Mucosa of stomach (tissue), 1 donor: ENCODE data around the gene KLHL30.
A peak's percentile ranks its signal among the peaks of the same experiment; 100 is the strongest.

Source experiments
- H3K27me3 ChIP-seq: one replicate; pipeline ENCODE4 v1.7.0; 2013; ENCODE audit warnings: mild to moderate bottlenecking, low read length; ENCODE audit not compliant: control insufficient read depth, insufficient read depth
- H3K36me3 ChIP-seq: one replicate; pipeline ENCODE4 v1.7.0; 2013; ENCODE audit warnings: low read length; ENCODE audit not compliant: control insufficient read depth, insufficient read depth
- H3K4me1 ChIP-seq: one replicate; pipeline ENCODE4 v1.7.0; 2013; ENCODE audit warnings: mild to moderate bottlenecking, low read length; ENCODE audit not compliant: control insufficient read depth, insufficient read depth
- H3K4me3 ChIP-seq: one replicate; pipeline ENCODE4 v1.7.0; 2013; ENCODE audit warnings: low read length
- H3K9ac ChIP-seq: one replicate; pipeline ENCODE4 v1.7.0; 2013; ENCODE audit warnings: mild to moderate bottlenecking, low read length, moderate library complexity
- H3K9me3 ChIP-seq: one replicate; pipeline ENCODE4 v1.7.0; 2013; ENCODE audit warnings: mild to moderate bottlenecking, low read length, moderate library complexity; ENCODE audit not compliant: control insufficient read depth
- donor health status: Pancreatic carcinoma.

Gene KLHL30

GRCh38 chr2:238133499-238134392 is 4.7 kb upstream of the KLHL30 start:
- Histone ChIP-seq H3K36me3 (no peaks in the 10 kb centered on the region), H3K9ac (no peak overlapping the region), H3K9me3 (no peaks in the 10 kb centered on the region), H3K4me3 (no peak overlapping the region), H3K27me3 (no peaks in the 10 kb centered on the region), H3K4me1 (peaks cover 11% of the 10 kb centered on the region)

- no peaks in the 10 kb centered on the region for H3K9me3 ChIP-seq
- H3K36me3 ChIP-seq = no peaks in the 10 kb centered on the region
- H3K9ac ChIP-seq = no peak overlapping the region
- H3K4me3 ChIP-seq = no peak overlapping the region
- no peaks in the 10 kb centered on the region for H3K27me3 ChIP-seq
- peaks cover 12% of the 10 kb centered on the region for H3K4me1 ChIP-seq
These were observed 4.1 kb upstream of the KLHL30 start for GRCh38 chr2:238134393-238134785.

GRCh38 chr2:238135601-238136150 is 2.8 kb upstream of the KLHL30 start:
- Histone ChIP-seq H3K27me3 (no peaks in the 10 kb centered on the region), H3K4me3 (no peak overlapping the region), H3K36me3 (no peaks in the 10 kb centered on the region), H3K9me3 (no peaks in the 10 kb centered on the region), H3K9ac (no peak overlapping the region), H3K4me1 (peaks cover 12% of the 10 kb centered on the region)

- H3K4me3 ChIP-seq = no peak overlapping the region
- H3K9ac ChIP-seq = no peak overlapping the region
- H3K9me3 ChIP-seq = no peaks in the 10 kb centered on the region
- H3K27me3 ChIP-seq = no peaks in the 10 kb centered on the region
- peaks cover 22% of the 10 kb centered on the region for H3K4me1 ChIP-seq
- no peaks in the 10 kb centered on the region for H3K36me3 ChIP-seq
These were observed 1.5 kb upstream of the KLHL30 start for GRCh38 chr2:238136820-238137537.

GRCh38 chr2:238137885-238138284 is 583 bp upstream of the KLHL30 start:
- Histone ChIP-seq H3K4me1 (peaks cover 32% of the 10 kb centered on the region), H3K4me3 (no peak overlapping the region), H3K27me3 (no peaks in the 10 kb centered on the region), H3K9ac (no peak overlapping the region), H3K9me3 (no peaks in the 10 kb centered on the region), H3K36me3 (no peaks in the 10 kb centered on the region)

GRCh38 chr2:238139196-238140039 is 950 bp downstream of the KLHL30 start:
- Histone ChIP-seq H3K4me1 (peaks cover 44% of the 10 kb centered on the region), H3K27me3 (no peaks in the 10 kb centered on the region), H3K36me3 (no peaks in the 10 kb centered on the region), H3K9ac (no peak overlapping the region), H3K9me3 (no peaks in the 10 kb centered on the region), H3K4me3 (no peak overlapping the region)

- H3K9ac ChIP-seq = no peak overlapping the region
- no peaks in the 10 kb centered on the region for H3K36me3 ChIP-seq
- no peaks in the 10 kb centered on the region for H3K9me3 ChIP-seq
- H3K4me1 ChIP-seq = peaks cover 44% of the 10 kb centered on the region
- H3K4me3 ChIP-seq = no peak overlapping the region
- no peaks in the 10 kb centered on the region for H3K27me3 ChIP-seq
These were observed 1.6 kb downstream of the KLHL30 start for GRCh38 chr2:238140040-238140439.

- Histone ChIP-seq H3K4me1 (peaks cover 49% of the 10 kb centered on the region), H3K4me3 (no peak overlapping the region), H3K9ac (no peak overlapping the region), H3K36me3 (no peaks in the 10 kb centered on the region), H3K9me3 (no peaks in the 10 kb centered on the region), H3K27me3 (no peaks in the 10 kb centered on the region)
These were observed 2.5 kb downstream of the KLHL30 start for GRCh38 chr2:238140721-238141540.

GRCh38 chr2:238141541-238142318 is 3.3 kb downstream of the KLHL30 start:
- Histone ChIP-seq H3K9ac (peak overlapping the region; percentile 40), H3K9me3 (no peaks in the 10 kb centered on the region), H3K36me3 (no peaks in the 10 kb centered on the region), H3K27me3 (no peaks in the 10 kb centered on the region), H3K4me3 (no peak overlapping the region), H3K4me1 (peaks cover 51% of the 10 kb centered on the region)

GRCh38 chr2:238142382-238143205 is 4.1 kb downstream of the KLHL30 start:
- Histone ChIP-seq H3K36me3 (no peaks in the 10 kb centered on the region), H3K4me3 (no peak overlapping the region), H3K27me3 (no peaks in the 10 kb centered on the region), H3K9ac (peak overlapping the region; percentile 40), H3K9me3 (no peaks in the 10 kb centered on the region), H3K4me1 (peaks cover 51% of the 10 kb centered on the region)
